Activated T-cell treated with anti-CD3 and anti-CD28 coated beads for 1 hour (primary cell): Measurements from ENCODE around the gene BCL3.
A peak's percentile ranks its signal among the peaks of the same experiment; 100 is the strongest.
"Not testable (repeated sequence)": the region's sequence is repeated elsewhere in the genome, so short reads cannot be mapped to it uniquely, and the experiment has no call there.

ENCODE experiments used
- DNase-seq: peaks from one replicate; pipeline ENCODE4 v3.0.0-alpha.2; 2020; ENCODE audit warnings: low read depth

BCL3 gene

GRCh38 chr19:44748426-44749254 lies at the start of gene BCL3:
Gene BCL3 (plus strand): TSS chr19:44748708. CDS start chr19:44748791, 83 bp downstream.
- peak; percentile 56 for DNase-seq

GRCh38 chr19:44700547-44700946 lies 48.0 kb upstream of the BCL3 start:
- no peak for DNase-seq

GRCh38 chr19:44701228-44701627 lies 47.3 kb upstream of the BCL3 start:
- no peak for DNase-seq

GRCh38 chr19:44702551-44703176 lies 45.8 kb upstream of the BCL3 start:
- no peak for DNase-seq

GRCh38 chr19:44703336-44704078 lies 45.0 kb upstream of the BCL3 start:
- DNase-seq: no peak

GRCh38 chr19:44704982-44705381 lies 43.5 kb upstream of the BCL3 start:
- DNase-seq: no peak

- DNase-seq: no peak
These were observed 43.0 kb upstream of the BCL3 start for GRCh38 chr19:44705502-44706010.

GRCh38 chr19:44706506-44707236 lies 41.8 kb upstream of the BCL3 start:
- no peak for DNase-seq

- no peak for DNase-seq
These were observed 40.7 kb upstream of the BCL3 start for GRCh38 chr19:44707794-44708193.

GRCh38 chr19:44708940-44709339 lies 39.6 kb upstream of the BCL3 start:
- no peak for DNase-seq

GRCh38 chr19:44709434-44710266 lies 38.9 kb upstream of the BCL3 start:
- DNase-seq: not testable (repeated sequence)

- DNase-seq: no peak
These were observed 38.0 kb upstream of the BCL3 start for GRCh38 chr19:44710483-44710882.

- DNase-seq: no peak
These were observed 35.5 kb upstream of the BCL3 start for GRCh38 chr19:44712864-44713515.

GRCh38 chr19:44714597-44715169 lies 33.8 kb upstream of the BCL3 start:
- no peak for DNase-seq

- DNase-seq: no peak
These were observed 30.9 kb upstream of the BCL3 start for GRCh38 chr19:44717603-44718002.

GRCh38 chr19:44718441-44719261 lies 29.9 kb upstream of the BCL3 start:
- no peak for DNase-seq

- no peak for DNase-seq
These were observed 29.2 kb upstream of the BCL3 start for GRCh38 chr19:44719262-44719701.

GRCh38 chr19:44720396-44720795 lies 28.1 kb upstream of the BCL3 start:
- not testable (repeated sequence) for DNase-seq

GRCh38 chr19:44720945-44721344 lies 27.6 kb upstream of the BCL3 start:
- DNase-seq: no peak
